ENCODE measurements around the gene CAMK1D. TPM values are rescaled to one million over a fixed set of nuclear protein-coding genes. Genes with fewer than 3 reads are reported as not detected.

CAMK1D gene
- total and polyA plus RNA-seq, 2 of the 4 experiments (the other 2 are of a cell fraction): 5.0 to 5.3 TPM

DNA sequence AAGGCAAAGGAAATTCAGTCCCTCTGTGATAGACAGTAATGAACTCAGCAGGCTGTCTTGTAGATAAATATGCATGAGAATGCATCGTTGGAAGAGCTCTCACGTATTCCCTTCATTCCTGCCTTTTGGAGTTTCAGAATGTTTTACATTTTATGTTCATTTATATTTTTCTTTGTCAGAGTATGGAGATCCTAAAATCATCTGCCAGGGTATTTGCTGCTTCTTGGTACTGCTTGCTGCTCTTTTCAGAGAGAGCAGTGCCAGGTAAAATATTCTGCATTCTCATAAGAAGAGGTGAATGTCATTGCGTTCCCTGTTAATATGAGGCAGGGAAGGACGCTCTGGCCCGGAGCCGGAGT is 362.0 kb downstream of the CAMK1D start:
- Histone ChIP-seq H3K56ac (ENCODE audit: extremely low read depth, insufficient read depth, low read length) (no peak overlapping the region), H3K27me3 (ENCODE audit: control insufficient read depth, insufficient read depth, low read length) (no peaks in the 10 kb centered on the region), H2BK15ac (ENCODE audit: low read depth, low read length) (peak overlapping the region; percentile 22; the same call in 1 of the 3 replicates), H3K4ac (ENCODE audit: low read depth, low read length) (0 out of 2 replicates have a peak overlapping the region, but pooled peaks have one; percentile 9), H3K9me1 (ENCODE audit: insufficient read depth, low read length) (peaks cover 11% of the 10 kb centered on the region), H3K18ac (ENCODE audit: low read depth, low read length) (no peak overlapping the region), H4K91ac (ENCODE audit: insufficient read depth, low read depth, low read length) (peak overlapping the region; percentile 48; the same call in 1 of the 2 replicates), H3K14ac (replicated peaks; ENCODE audit: low read depth, low read length) (no peak overlapping the region), H3K4me1 (ENCODE audit: control insufficient read depth, insufficient read depth, low read length) (peaks cover 23% of the 10 kb centered on the region), H2AFZ (replicated peaks; ENCODE audit: low read length, poor library complexity) (peak overlapping the region; percentile 86), H4K20me1 (ENCODE audit: insufficient read depth, low read length) (no peaks in the 10 kb centered on the region), H2BK20ac (ENCODE audit: low read depth, low read length) (peak overlapping the region; percentile 69), H3K9ac (ENCODE audit: low read depth, low read length) (no peak overlapping the region), H3K23ac (ENCODE audit: low read depth, low read length) (no peak overlapping the region), H3K4me3 (ENCODE audit: insufficient read depth, low read depth, low read length) (no peak overlapping the region), H2BK5ac (ENCODE audit: low read depth, low read length, poor library complexity, severe bottlenecking) (no peak overlapping the region), H3K9me3 (ENCODE audit: control insufficient read depth, insufficient read depth, low read length) (no peaks in the 10 kb centered on the region), H3K27ac (ENCODE audit: insufficient read depth, low read length) (no peak overlapping the region), H2AK5ac (ENCODE audit: low read depth, low read length) (no peak overlapping the region), H2AK9ac (replicated peaks; ENCODE audit: low read depth, low read length, poor library complexity) (no peak overlapping the region), H2BK120ac (ENCODE audit: low read depth, low read length) (peak overlapping the region; percentile 96), H4K5ac (ENCODE audit: low read depth, low read length) (no peak overlapping the region), H4K8ac (ENCODE audit: low read depth in 2 of 2, low read length in 2 of 2) (peak overlapping the region in 1 of 2 experiments; percentile 10; a peak in 1 of 4 replicates), H3K36me3 (ENCODE audit: control insufficient read depth, insufficient read depth, low read length) (no peaks in the 10 kb centered on the region), H3K79me1 (ENCODE audit: low read depth in 1 of 2, low read length in 2 of 2) (no peaks in the 10 kb centered on the region), H3K4me2 (ENCODE audit: low read depth, low read length) (no peak overlapping the region)
- ChIA-PET CTCF (interaction anchor here (0.6 to 1.3 kb wide), 5 partner anchors 15 to 498 kb away, joined by 3 to 5 read pairs (median 4); no protein-coding TSS in a partner anchor), POLR2A (ENCODE audit: unreplicated experiment) (no interaction called here)
- ATAC-seq (ENCODE audit: low read depth): no peak
- dilution Hi-C loops (cut with HindIII; ENCODE audit: low sequenced_read_pairs, unreplicated experiment): no loop called here
- intact Hi-C loops (cut with micrococcal nuclease): loop anchor here (1.0 to 5.0 kb wide), 5 partner anchors 191 to 514 kb away; partner anchors contain the start of genes CAMK1D, CDC123 and NUDT5
- no TSS peak for BruUV-seq (replicated peaks)
- in situ Hi-C loops (cut with MboI; ENCODE audit: low sequenced_read_pairs): loop anchor here (5.0 to 25.0 kb wide), 2 partner anchors 351 to 449 kb away; no protein-coding TSS in a partner anchor
- no CpG with 5 or more reads among the region's 6 CpGs for WGBS, 2 experiments (ENCODE audit: extremely low coverage in 2 of 2, insufficient read length in 1 of 2)
- no peak for DNase-seq
- no peak for TF ChIP-seq FOS (IDR thresholded peaks at IDR 0.05; ENCODE audit: low read depth, low read length)
- 0 out of 2 replicates have a peak, but pooled peaks have one; percentile 6 for TF ChIP-seq MAZ (IDR thresholded peaks at IDR 0.05; ENCODE audit: borderline replicate concordance, low read depth, low read length)

Data from IMR-90 (cell line).